H1 (cell line): ENCODE measurements around the gene CHRNA5. TPM values are rescaled to one million over a fixed set of nuclear protein-coding genes. Genes with fewer than 3 reads are reported as not detected.

Experiments used
- CTCF ChIA-PET: fragments of 300-600 bp; sonication (Branson Sonifier 250); formaldehyde crosslinking; loops from one replicate; lab custom pipeline; 2021; ENCODE audit not compliant: partially characterized antibody; lab: Charles Lee
- POLR2A ChIA-PET: fragments of 300-600 bp; sonication (Branson Sonifier 250); formaldehyde crosslinking; loops from one replicate; lab custom pipeline; 2021; ENCODE audit warnings: inconsistent platforms; ENCODE audit not compliant: partially characterized antibody; lab: Charles Lee
- DNase-seq, 2 experiments: peaks; one replicate each; pipeline versions ENCODE4 v3.0.0 to v3.0.0-alpha.2; 2010 to 2022; ENCODE audit warnings: low spot score in 2 of 2, low read depth in 1 of 2, mixed read lengths in 1 of 2
- FAIRE-seq: peaks from 2 replicates; lab custom pipeline; 2011; peaks lifted over from hg19 to GRCh38; lab: Jason Lieb, UNC
- H2AFZ ChIP-seq: 2 replicates; pipeline ENCODE4 v1.8.1; 2012; ENCODE audit warnings: low read length, inconsistent platforms
- H2AK5ac ChIP-seq: 2 replicates; pipeline ENCODE4 v1.6.1; 2013; ENCODE audit warnings: low read depth, low read length
- H2BK120ac ChIP-seq: replicated peaks from 2 replicates; pipeline ENCODE3; 2013; ENCODE audit warnings: low read depth, low read length, inconsistent platforms
- H2BK12ac ChIP-seq: 2 replicates; pipeline ENCODE4 v1.6.1; 2013; ENCODE audit warnings: low read depth, low read length
- H2BK15ac ChIP-seq: 2 replicates; pipeline ENCODE4 v1.6.1; 2013; ENCODE audit warnings: low read length
- H2BK20ac ChIP-seq: 2 replicates; pipeline ENCODE4 v1.6.1; 2013; ENCODE audit warnings: low read length
- H2BK5ac ChIP-seq: 2 replicates; pipeline ENCODE4 v1.6.1; 2013; ENCODE audit warnings: low read depth, low read length
- H3K14ac ChIP-seq: 2 replicates; pipeline ENCODE4 v1.6.1; 2013; ENCODE audit warnings: inconsistent platforms; ENCODE audit not compliant: insufficient read length
- H3K18ac ChIP-seq: 2 replicates; pipeline ENCODE4 v1.6.1; 2013; ENCODE audit warnings: low read length; ENCODE audit errors: extremely low read depth
- H3K23ac ChIP-seq: 2 replicates; pipeline ENCODE4 v1.6.1; 2013; ENCODE audit warnings: inconsistent platforms; ENCODE audit not compliant: insufficient read length
- H3K23me2 ChIP-seq: 2 replicates; pipeline ENCODE4 v1.6.1; 2013; ENCODE audit warnings: low read depth, low read length
- H3K27ac ChIP-seq: 2 replicates; pipeline ENCODE4 v1.6.1; 2011; ENCODE audit warnings: low read depth, low read length, inconsistent platforms
- H3K27me3 ChIP-seq, 4 experiments: replicated peaks in 1 of 4; 1 replicate in 1 of 4; 2 replicates in 3 of 4; pipeline versions ENCODE4 v1.6.1 to v1.8.1; 2011 to 2013; ENCODE audit warnings: low read length in 3 of 4, mild to moderate bottlenecking in 3 of 4, inconsistent platforms in 2 of 4, mixed read lengths in 2 of 4, moderate library complexity in 1 of 4; ENCODE audit not compliant: control insufficient read depth in 3 of 4, insufficient read depth in 3 of 4; ENCODE audit errors: extremely low read depth in 1 of 4
- H3K36me3 ChIP-seq, 4 experiments: 2 replicates each; pipeline versions ENCODE4 v1.6.1 to v1.8.1; 2011 to 2013; ENCODE audit warnings: mild to moderate bottlenecking in 4 of 4, low read length in 3 of 4, moderate library complexity in 2 of 4, control low read depth in 1 of 4, inconsistent platforms in 1 of 4; ENCODE audit not compliant: insufficient read depth in 4 of 4, control insufficient read depth in 2 of 4
- H3K4ac ChIP-seq: replicated peaks from 2 replicates; pipeline ENCODE3; 2013; ENCODE audit warnings: low read length, low read depth, mixed read lengths, inconsistent platforms; ENCODE audit not compliant: insufficient read length
- H3K4me1 ChIP-seq, 4 experiments: replicated peaks in 1 of 4; 1 replicate in 1 of 4; 2 replicates in 3 of 4; pipeline versions ENCODE4 v1.6.1 to v1.8.1; 2011 to 2013; ENCODE audit warnings: low read length in 3 of 4, inconsistent platforms in 2 of 4, mixed read lengths in 1 of 4; ENCODE audit not compliant: insufficient read depth in 4 of 4, control insufficient read depth in 3 of 4
- H3K4me2 ChIP-seq, 2 experiments: 2 replicates each; pipeline versions ENCODE4 v1.6.1 to v1.8.1; 2011 to 2013; ENCODE audit warnings: low read depth in 2 of 2, low read length in 2 of 2, control low read depth in 1 of 2, inconsistent platforms in 1 of 2, mild to moderate bottlenecking in 1 of 2; ENCODE audit not compliant: insufficient read depth in 1 of 2
- H3K4me3 ChIP-seq, 4 experiments: fragments of 200-600, 300-600 bp in 1 of 4; sonication (generic), shearing (Covaris generic), sonication (Bioruptor Twin) in 1 of 4; 2 replicates each; pipeline versions ENCODE4 v1.5.1 to v1.8.1; 2011 to 2016; ENCODE audit warnings: low read length in 4 of 4, low read depth in 3 of 4, control low read depth in 2 of 4, inconsistent platforms in 2 of 4, mild to moderate bottlenecking in 2 of 4, mixed read lengths in 1 of 4, moderate library complexity in 1 of 4; ENCODE audit not compliant: insufficient read depth in 2 of 4; ENCODE audit errors: extremely low read depth in 1 of 4
- H3K56ac ChIP-seq: replicated peaks from 2 replicates; pipeline ENCODE3; 2013; ENCODE audit warnings: low read depth, mild to moderate bottlenecking, mixed read lengths, low read length, inconsistent platforms; ENCODE audit not compliant: insufficient read length
- H3K79me1 ChIP-seq: 2 replicates; pipeline ENCODE4 v1.6.1; 2013; ENCODE audit warnings: low read depth, low read length, control low read depth
- H3K79me2 ChIP-seq, 2 experiments: 2 replicates each; pipeline versions ENCODE4 v1.6.1 to v1.8.1; 2012 to 2013; ENCODE audit warnings: low read length in 2 of 2, mild to moderate bottlenecking in 2 of 2, inconsistent platforms in 1 of 2; ENCODE audit not compliant: insufficient read depth in 2 of 2, control insufficient read depth in 1 of 2
- H3K9ac ChIP-seq, 4 experiments: replicated peaks in 1 of 4; 1 replicate in 1 of 4; 2 replicates in 3 of 4; pipeline versions ENCODE4 v1.6.1 to v1.8.1; 2011 to 2013; ENCODE audit warnings: low read depth in 3 of 4, low read length in 3 of 4, control low read depth in 2 of 4, mild to moderate bottlenecking in 2 of 4, moderate library complexity in 2 of 4, inconsistent platforms in 1 of 4; ENCODE audit errors: extremely low read depth in 1 of 4
- H3K9me3 ChIP-seq, 2 experiments: 2 replicates each; pipeline versions ENCODE4 v1.6.1 to v1.8.1; 2012 to 2013; ENCODE audit warnings: mild to moderate bottlenecking in 2 of 2, moderate library complexity in 2 of 2, control low read depth in 1 of 2, inconsistent platforms in 1 of 2, low read depth in 1 of 2, low read length in 1 of 2, mixed read lengths in 1 of 2; ENCODE audit not compliant: insufficient read depth in 2 of 2
- H4K20me1 ChIP-seq, 2 experiments: replicated peaks in 1 of 2; 2 replicates each; pipeline versions ENCODE3 to v1.8.1; 2011 to 2013; ENCODE audit warnings: inconsistent platforms in 2 of 2, low read length in 2 of 2, mild to moderate bottlenecking in 1 of 2; ENCODE audit not compliant: insufficient read depth in 2 of 2, control insufficient read depth in 1 of 2
- H4K5ac ChIP-seq: 2 replicates; pipeline ENCODE4 v1.6.1; 2013; ENCODE audit warnings: low read length, low read depth, mixed read lengths, inconsistent platforms; ENCODE audit not compliant: insufficient read length
- H4K8ac ChIP-seq: 2 replicates; pipeline ENCODE4 v1.8.0; 2013; ENCODE audit warnings: mild to moderate bottlenecking, moderate library complexity, low read length, inconsistent platforms; ENCODE audit not compliant: insufficient read depth; ENCODE audit errors: extremely low read depth
- H4K91ac ChIP-seq: replicated peaks from 2 replicates; pipeline ENCODE3; 2013; ENCODE audit warnings: low read length, mixed read lengths, inconsistent platforms; ENCODE audit not compliant: insufficient read length
- BACH1 ChIP-seq: IDR thresholded peaks from 2 replicates; pipeline ENCODE4 v1.6.1; 2012; ENCODE audit warnings: low read length, improper control_type of control experiment
- CTCF ChIP-seq, 3 experiments: IDR thresholded peaks; 1 replicate in 2 of 3; 2 replicates in 1 of 3; pipeline versions ENCODE4 v1.5.1 to v1.6.1; 2011; ENCODE audit warnings: low read length in 3 of 3, mild to moderate bottlenecking in 3 of 3, inconsistent platforms in 2 of 3, low read depth in 1 of 3, moderate library complexity in 1 of 3; ENCODE audit not compliant: insufficient read depth in 1 of 3; ENCODE audit errors: control extremely low read depth in 1 of 3
- FOSL1 ChIP-seq: IDR thresholded peaks from 2 replicates; pipeline ENCODE4 v1.6.1; 2011; ENCODE audit warnings: mild to moderate bottlenecking, low read depth, low read length, moderate library complexity; ENCODE audit not compliant: insufficient read depth
- POLR2AphosphoS5 ChIP-seq: IDR thresholded peaks from 2 replicates; pipeline ENCODE4 v1.6.1; 2011; ENCODE audit warnings: low read depth, low read length
- RBBP5 ChIP-seq: IDR thresholded peaks from 2 replicates; pipeline ENCODE4 v1.7.1; 2012; ENCODE audit warnings: low read depth, mild to moderate bottlenecking, inconsistent platforms, low read length, moderate library complexity, borderline replicate concordance
- RNF2 ChIP-seq: fragments of 200-900, 300-1000 bp; sonication (generic); IDR thresholded peaks from 2 replicates; pipeline ENCODE4 v1.7.1; 2016; ENCODE audit warnings: borderline replicate concordance, low read depth, mild to moderate bottlenecking, antibody characterized with exemption, low read length; ENCODE audit not compliant: poor library complexity, severe bottlenecking; ENCODE audit errors: missing control alignments
- TCF12 ChIP-seq: IDR thresholded peaks from 2 replicates; pipeline ENCODE4 v1.6.1; 2011; ENCODE audit warnings: low read depth, mild to moderate bottlenecking, low read length
- TEAD4 ChIP-seq: IDR thresholded peaks from 2 replicates; pipeline ENCODE4 v1.6.1; 2012; ENCODE audit warnings: low read depth, low read length, inconsistent platforms, mixed read lengths
- WGBS, 2 experiments: shearing (Covaris generic) in 1 of 2; methylation state at CpG; one replicate each; pipeline versions ENCODE4 v1.1.6 to v1.1.7; 2013 to 2015; ENCODE audit warnings: low lambda C conversion rate in 2 of 2, mixed read lengths in 2 of 2, inconsistent platforms in 1 of 2, low coverage in 1 of 2, missing lambda C conversion rate in 1 of 2; ENCODE audit not compliant: insufficient replicate concordance in 2 of 2, insufficient coverage in 1 of 2, insufficient read length in 1 of 2; ENCODE audit errors: extremely low coverage in 1 of 2, missing lambda C conversion rate in 1 of 2; 5-methylcytosine and 5-hydroxymethylcytosine counted together
- polyA plus RNA-seq, 7 experiments: library from polyadenylated mRNA; depleted of rRNA in 3 of 7; stranded (reverse) in 5 of 7; unstranded in 2 of 7; fragments of >200 nt in 5 of 7; fragments of 200-250 nt in 2 of 7; gene quantifications; 1 replicate in 5 of 7; 2 replicates in 1 of 7; 4 replicates in 1 of 7; pipeline versions ENCODE4 v1.2.1 to v1.2.3, GENCODE V29; 2011 to 2013; ENCODE audit warnings: missing spikeins in 2 of 7, mixed read lengths in 2 of 7
- total RNA-seq: library from RNA; stranded (reverse); fragmentation: NEBNext Ultra II Directional; extraction: Animal tissue kit (Norgen Biotek cat#: 25700); gene quantifications from 2 replicates; pipeline ENCODE4 v1.2.1, GENCODE V29; 2021

The CHRNA5 gene
- total and polyA plus RNA-seq, 2 of the 8 experiments (the other 6 are each of a cell fraction or from before 2014, with no cell fraction given): 13.5 to 31.4 TPM

DNA sequence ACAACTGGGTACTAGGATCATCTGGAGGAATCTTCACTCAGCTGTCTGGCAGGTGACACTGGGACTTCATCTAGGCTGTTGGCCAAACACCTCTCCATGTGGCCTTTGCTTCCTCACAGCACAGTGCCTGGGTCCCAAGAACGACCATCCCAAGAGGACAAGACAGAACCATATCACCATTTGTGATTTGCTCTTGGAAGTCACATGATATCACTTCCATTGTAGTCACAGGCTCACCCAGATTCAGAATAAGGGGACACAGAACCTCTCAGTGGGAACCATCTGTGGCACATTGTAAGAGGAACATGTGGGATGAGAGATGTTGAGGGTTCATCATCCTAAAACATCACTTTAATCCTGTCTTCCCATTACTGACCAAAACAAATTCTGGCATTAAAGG lies 27.0 kb upstream of the CHRNA5 start:
- H4K20me1 ChIP-seq: no peaks in the 10 kb centered on the region
- H3K36me3 ChIP-seq: peaks cover 0 to 16% (median 6%) of the 10 kb centered on the region in 4 experiments; a peak in 6 of 8 replicates
- H2BK5ac ChIP-seq: no peak overlapping the region
- no peak overlapping the region for H3K9ac ChIP-seq
- ChIA-PET CTCF (interaction anchor here (0.6 kb wide), 1 partner anchor 246 kb away, joined by 3 read pairs; no protein-coding TSS in a partner anchor), POLR2A (no interaction called here)
- 93% methylated on average over 1 of the region's 1 CpG; no CpG with 5 or more reads in 1 of the 2 experiments for WGBS, 2 experiments
- H2BK120ac ChIP-seq: no peak overlapping the region
- no peak overlapping the region for H2BK20ac ChIP-seq
- no peak overlapping the region for H3K14ac ChIP-seq
- no peak overlapping the region for H3K23ac ChIP-seq
- H3K18ac ChIP-seq: no peak overlapping the region
- no peak overlapping the region for H4K8ac ChIP-seq
- H2BK12ac ChIP-seq: no peak overlapping the region; the same call in 1 of the 2 replicates
- no peak overlapping the region for H4K91ac ChIP-seq
- H3K79me2 ChIP-seq: peaks cover 0 to 22% of the 10 kb centered on the region in 2 experiments; a peak in 2 of 4 replicates
- no peak overlapping the region for H2AFZ ChIP-seq
- no peaks in the 10 kb centered on the region for H3K27me3 ChIP-seq
- H3K9me3 ChIP-seq: no peaks in the 10 kb centered on the region
- no peak for DNase-seq
- H3K4ac ChIP-seq: no peak overlapping the region
- H2BK15ac ChIP-seq: no peak overlapping the region
- H3K4me1 ChIP-seq: peaks cover 0 to 3% (median 1%) of the 10 kb centered on the region in 4 experiments; a peak in 3 of 7 replicates
- no peak overlapping the region for H3K4me3 ChIP-seq
- H3K56ac ChIP-seq: no peak overlapping the region
- peaks cover 3% of the 10 kb centered on the region for H3K79me1 ChIP-seq
- H2AK5ac ChIP-seq: no peak overlapping the region
- FAIRE-seq: no peak
- no peak overlapping the region for H3K27ac ChIP-seq
- TF ChIP-seq CTCF (IDR thresholded peaks at IDR 0.05; ENCODE audit: control extremely low read depth in 1 of 3, insufficient read depth in 1 of 3, low read depth in 1 of 3, low read length in 3 of 3) (no peak), POLR2AphosphoS5 (no peak), BACH1 (no peak), TEAD4 (no peak), FOSL1 (no peak), TCF12 (no peak), RBBP5 (no peak), RNF2 (no peak)
- H4K5ac ChIP-seq: no peak overlapping the region
- no peak overlapping the region for H3K4me2 ChIP-seq
- H3K23me2 ChIP-seq: peaks cover 3% of the 10 kb centered on the region; the same call in 1 of the 2 replicates
